Measurements from ENCODE around the gene RUSF1.
"Not testable (repeated sequence)": the region's sequence is repeated elsewhere in the genome, so short reads cannot be mapped to it uniquely, and the experiment has no call there.

RUSF1 gene

GRCh38 chr16:31507929-31508705, at the start of gene RUSF1:
TSS of gene RUSF1 (minus strand) at chr16:31508391. CDS start at chr16:31508373, 18 bp downstream.
- FAIRE-seq (no peak), DNase-seq (ENCODE audit: low spot score) (peak; percentile 67)

- DNase-seq (ENCODE audit: low spot score) (no peak), FAIRE-seq (no peak)
Measured at GRCh38 chr16:31542763-31543162, 34.6 kb upstream of the RUSF1 start.

DNA sequence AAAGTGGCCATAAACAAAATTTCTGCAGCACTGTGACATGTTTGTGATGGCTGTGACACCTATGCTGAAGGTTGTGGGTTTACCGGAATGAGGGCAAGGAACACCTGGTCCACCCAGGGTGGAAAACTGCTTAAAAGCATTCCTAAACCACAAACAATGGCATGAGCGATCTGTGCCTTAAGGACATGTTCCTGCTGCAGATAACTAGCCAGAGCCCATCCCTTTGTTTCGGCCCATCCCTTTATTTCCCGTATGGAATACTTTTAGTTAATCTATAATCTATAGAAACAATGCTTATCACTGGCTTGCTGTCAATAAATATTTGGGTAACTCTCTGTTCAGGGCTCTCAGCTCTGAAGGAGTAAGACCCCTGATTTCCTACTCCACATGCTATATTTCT, 31.6 kb upstream of the RUSF1 start:
- DNase-seq (ENCODE audit: low spot score); FAIRE-seq: not testable (repeated sequence)

DNA sequence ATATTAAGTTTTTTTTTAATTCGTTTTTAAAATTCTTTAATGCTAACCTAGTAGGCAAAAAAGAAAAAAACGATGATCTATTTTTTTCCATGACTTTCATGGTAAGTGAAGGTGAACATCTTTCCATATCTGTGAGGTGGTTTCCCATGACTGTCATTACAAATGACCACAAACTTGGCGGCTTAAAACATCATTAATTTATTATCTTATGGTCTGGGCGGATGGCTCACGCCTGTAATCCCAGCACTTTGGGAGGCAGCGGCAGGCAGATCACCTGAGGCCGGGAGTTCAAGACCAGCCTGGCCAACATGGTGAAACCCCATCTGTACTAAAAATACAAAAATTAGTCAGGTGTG, 30.0 kb upstream of the RUSF1 start:
- not testable (repeated sequence) for DNase-seq (ENCODE audit: low spot score); FAIRE-seq

DNA sequence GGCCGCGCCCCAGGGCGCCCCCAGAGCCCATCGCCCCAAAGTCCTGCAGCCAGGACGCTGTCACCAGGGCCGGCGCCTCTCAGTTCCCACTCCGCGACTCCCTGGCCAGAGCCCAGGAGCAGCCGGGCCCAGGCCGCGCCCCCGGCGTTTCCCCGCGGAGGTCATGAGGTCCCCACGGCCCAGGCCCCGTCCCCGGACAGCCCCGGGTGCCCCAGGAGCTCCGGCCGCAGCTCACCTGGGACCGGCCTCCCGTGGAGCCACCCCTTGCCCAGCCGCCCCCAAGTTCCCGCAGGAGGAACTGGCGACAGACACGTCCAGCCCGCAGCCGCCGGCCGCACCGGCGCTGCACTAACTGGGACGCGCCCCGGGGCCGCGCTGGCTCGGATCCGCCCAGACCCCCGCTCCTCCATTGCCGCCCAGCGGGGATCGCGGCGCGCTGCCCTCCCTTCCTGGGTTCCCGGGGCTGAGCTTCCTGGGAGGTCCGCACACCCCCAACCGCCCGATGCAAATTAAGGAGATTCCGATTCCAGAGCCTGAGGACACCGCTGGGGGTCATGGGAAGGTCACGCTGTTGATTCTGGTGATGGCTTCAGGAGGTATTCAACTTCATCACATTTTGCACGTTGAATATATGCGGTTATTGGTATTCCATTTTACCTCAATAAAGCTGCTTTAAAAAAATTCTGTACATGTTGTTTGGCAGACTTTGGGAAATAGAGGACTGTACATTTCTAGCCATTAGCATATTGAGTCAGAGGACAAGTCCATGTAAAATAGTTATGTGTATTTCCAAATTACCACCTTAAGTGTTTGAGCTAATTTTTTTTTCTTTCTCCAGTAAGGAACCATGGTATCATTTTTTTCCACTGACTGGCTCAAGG, 29.4 kb upstream of the RUSF1 start:
- FAIRE-seq (no peak), DNase-seq (ENCODE audit: low spot score) (no peak)

DNA sequence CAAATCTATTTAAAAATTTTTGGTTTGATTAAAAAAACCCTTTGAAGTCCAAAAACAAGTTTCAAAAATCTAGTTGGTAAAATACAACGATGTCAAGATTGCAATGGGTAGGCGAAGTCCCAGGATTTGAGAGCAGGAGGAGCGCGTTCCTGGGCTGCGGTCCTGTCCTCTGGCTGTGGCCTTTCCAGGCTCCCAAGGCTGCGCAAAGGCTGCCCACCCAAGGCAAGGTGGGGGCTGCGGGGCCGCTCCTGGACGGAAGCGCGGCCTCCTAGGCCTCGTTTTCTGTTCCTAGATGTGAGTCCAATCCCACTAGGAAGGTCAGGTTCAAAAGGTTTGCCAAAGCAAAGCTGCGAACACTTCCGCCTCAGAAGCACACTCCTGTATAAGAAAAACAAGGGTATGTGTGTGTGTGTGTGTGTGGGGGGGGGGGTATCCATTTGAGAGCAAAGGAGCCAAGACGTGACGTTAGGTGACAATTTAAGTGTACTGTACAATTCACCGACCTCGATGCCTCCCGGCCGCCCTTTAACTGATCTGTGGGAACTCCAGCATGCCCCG, 28.7 kb upstream of the RUSF1 start:
- DNase-seq (ENCODE audit: low spot score) (no peak), FAIRE-seq (no peak)

GRCh38 chr16:31535737-31536136, 27.5 kb upstream of the RUSF1 start:
- DNase-seq (ENCODE audit: low spot score) (no peak), FAIRE-seq (no peak)

GRCh38 chr16:31532896-31533295, 24.7 kb upstream of the RUSF1 start:
- no peak for DNase-seq (ENCODE audit: low spot score)

DNA sequence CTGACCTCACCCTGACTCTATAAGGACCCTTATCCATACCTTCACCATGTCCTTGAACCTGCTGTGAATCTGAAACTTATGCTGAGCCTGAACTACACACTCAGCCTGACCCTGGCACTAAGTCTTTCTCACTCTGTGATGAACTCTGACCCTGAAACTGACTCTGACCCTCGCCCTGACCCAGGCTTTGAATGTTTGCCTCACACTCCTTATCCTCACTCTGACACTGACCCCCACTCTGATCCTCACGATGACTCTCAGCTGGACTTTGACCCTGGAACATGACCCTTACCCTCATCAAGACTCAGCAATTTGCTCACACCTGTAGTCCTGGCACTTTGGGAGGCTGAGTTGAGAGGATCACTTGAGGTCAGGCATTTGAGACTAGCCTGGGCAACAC, 23.9 kb upstream of the RUSF1 start:
- no peak for DNase-seq (ENCODE audit: low spot score)
- FAIRE-seq, result no peak

More at GRCh38 chr16:31532896-31533295, 24.7 kb upstream of the RUSF1 start:
- no peak for FAIRE-seq

DNA sequence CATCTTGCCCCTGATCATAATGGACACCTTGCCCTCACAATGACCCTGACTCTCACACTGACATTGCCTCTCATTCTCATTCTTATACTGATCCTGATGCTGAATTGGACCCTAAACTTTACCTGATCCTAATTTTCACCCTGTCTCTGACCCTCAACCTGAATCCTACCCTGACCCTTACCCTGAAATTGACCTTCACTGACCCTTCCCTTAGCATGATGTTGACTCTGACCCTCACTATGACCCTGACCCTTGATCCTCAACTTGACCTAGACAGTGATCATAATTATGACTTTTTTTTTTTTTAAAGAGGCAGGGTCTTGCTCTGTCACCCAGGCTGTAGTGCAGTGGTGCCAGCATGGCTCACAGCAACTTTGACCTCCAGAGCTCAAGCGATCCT, 22.9 kb upstream of the RUSF1 start:
- FAIRE-seq (no peak), DNase-seq (ENCODE audit: low spot score) (no peak)

GRCh38 chr16:31530405-31530804, 22.2 kb upstream of the RUSF1 start:
- DNase-seq (ENCODE audit: low spot score) (no peak), FAIRE-seq (no peak)

GRCh38 chr16:31529937-31530312, 21.7 kb upstream of the RUSF1 start:
- FAIRE-seq, result no peak

GRCh38 chr16:31529108-31529936, 21.1 kb upstream of the RUSF1 start:
- FAIRE-seq (no peak), DNase-seq (ENCODE audit: low spot score) (no peak)

More at GRCh38 chr16:31529937-31530312, 21.7 kb upstream of the RUSF1 start:
- no peak for DNase-seq (ENCODE audit: low spot score)

DNA sequence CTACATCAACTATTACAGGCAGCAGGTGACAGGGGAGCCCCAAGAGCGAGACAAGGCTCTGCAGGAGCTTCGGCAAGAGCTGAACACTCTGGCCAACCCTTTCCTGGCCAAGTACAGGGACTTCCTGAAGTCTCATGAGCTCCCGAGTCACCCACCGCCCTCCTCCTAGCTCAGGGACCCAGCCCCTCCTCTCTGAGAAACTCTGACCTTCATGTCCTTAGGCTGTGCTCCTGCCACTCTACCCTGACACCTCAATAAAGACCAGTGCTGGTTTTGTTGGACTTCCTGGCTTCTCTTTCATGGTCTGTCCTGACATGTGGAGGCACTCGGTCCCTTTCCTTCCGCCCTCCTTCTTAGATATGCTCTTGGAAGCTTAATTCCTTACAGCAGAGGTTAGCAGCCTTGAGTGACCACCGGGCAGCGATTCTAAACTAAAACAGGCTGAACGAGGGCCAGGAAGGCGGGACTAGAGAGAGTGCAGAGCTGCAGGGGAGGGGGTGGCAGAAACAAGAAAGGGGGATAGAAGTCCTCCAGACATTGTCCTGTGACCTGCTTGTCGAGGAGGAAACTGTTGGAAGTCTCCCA, 20.4 kb upstream of the RUSF1 start:
- no peak for FAIRE-seq
- DNase-seq (ENCODE audit: low spot score), result no peak

- no peak for FAIRE-seq
- DNase-seq (ENCODE audit: low spot score), result no peak
Measured at GRCh38 chr16:31527734-31528274, 19.6 kb upstream of the RUSF1 start, which contains the start of gene AHSP. TSS of gene AHSP (plus strand) at chr16:31527900. CDS start at chr16:31528140, 240 bp downstream.

GRCh38 chr16:31525113-31525512, 16.9 kb upstream of the RUSF1 start:
- DNase-seq (ENCODE audit: low spot score) (no peak), FAIRE-seq (no peak)

GRCh38 chr16:31523768-31524167, 15.6 kb upstream of the RUSF1 start:
- FAIRE-seq; DNase-seq (ENCODE audit: low spot score): not testable (repeated sequence)

- DNase-seq (ENCODE audit: low spot score), result no peak
- FAIRE-seq, result no peak
Measured at GRCh38 chr16:31522071-31522470, 13.9 kb upstream of the RUSF1 start.

DNA sequence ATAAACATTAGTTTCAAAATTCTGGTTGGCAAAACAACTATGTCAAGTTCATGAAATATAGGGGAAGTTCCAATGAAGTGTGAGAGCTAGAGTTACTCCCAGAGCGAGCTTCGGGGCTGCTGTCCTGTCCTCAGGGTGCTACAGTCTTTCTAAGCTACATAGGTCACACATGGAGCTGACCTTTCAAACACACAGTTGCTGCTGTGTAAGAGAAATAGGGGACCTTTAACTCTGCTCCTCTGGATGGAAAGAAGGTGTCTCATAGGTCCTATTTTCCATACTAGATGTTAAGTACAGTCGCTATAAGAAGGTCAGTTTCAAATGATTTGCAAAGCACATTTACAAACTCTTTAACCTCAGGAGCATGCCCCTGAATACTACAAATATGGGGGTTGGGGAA, 13.2 kb upstream of the RUSF1 start:
- FAIRE-seq, result no peak
- no peak for DNase-seq (ENCODE audit: low spot score)

- FAIRE-seq, result no peak
Measured at GRCh38 chr16:31519759-31520431, 11.7 kb upstream of the RUSF1 start.

More at GRCh38 chr16:31519759-31520431, 11.7 kb upstream of the RUSF1 start:
- DNase-seq (ENCODE audit: low spot score), result no peak

Data from RCC 7860 (cell line).